ENCODE data around the gene GNG7.

GRCh38 chr19:2512523-2513431 lies 189.7 kb downstream of the GNG7 start:
- no peak for TF ChIP-seq CTCF (IDR thresholded peaks at IDR 0.05; ENCODE audit: low read depth, low read length)
- no peak for TF ChIP-seq EZH2phosphoT487 (IDR thresholded peaks at IDR 0.05; ENCODE audit: low read depth)
